ENCODE results near the gene KCNB1. TPM values are rescaled to one million over a fixed set of nuclear protein-coding genes. Genes with fewer than 3 reads are reported as not detected.

KCNB1 gene
- total and polyA plus RNA-seq, 4 donors = under 0.01 to 3.4 (median 1.4) TPM

- TF ChIP-seq GABPA (IDR thresholded peaks at IDR 0.05 in 1 of 2, conservative IDR thresholded peaks at IDR 0.05 in 1 of 2) = no peak
- TF ChIP-seq HNF4A (conservative IDR thresholded peaks at IDR 0.05) = no peak
- no peak for TF ChIP-seq MAX (IDR thresholded peaks at IDR 0.05)
- no peak for TF ChIP-seq EGR1 (IDR thresholded peaks at IDR 0.05; ENCODE audit: low read depth in 2 of 2)
- TF ChIP-seq ZBTB33 (IDR thresholded peaks at IDR 0.05) = no peak
- TF ChIP-seq RAD21 (IDR thresholded peaks at IDR 0.05) = no peak
- TF ChIP-seq NR2F2 (IDR thresholded peaks at IDR 0.05) = no peak
- TF ChIP-seq REST (IDR thresholded peaks at IDR 0.05) = no peak
- TF ChIP-seq TAF1 (conservative IDR thresholded peaks at IDR 0.05) = no peak
- no peak for TF ChIP-seq SP1 (IDR thresholded peaks at IDR 0.05)
- no peak for TF ChIP-seq HNF4G (IDR thresholded peaks at IDR 0.05)
- no peak for TF ChIP-seq JUND (IDR thresholded peaks at IDR 0.05)
- no peak for TF ChIP-seq YY1 (IDR thresholded peaks at IDR 0.05)
- TF ChIP-seq RXRA (IDR thresholded peaks at IDR 0.05) = no peak
- TF ChIP-seq CTCF (IDR thresholded peaks at IDR 0.05; ENCODE audit: low read depth, low read length, missing input control) = no peak
- TF ChIP-seq FOXA1 (IDR thresholded peaks at IDR 0.05) = no peak
- no peak for TF ChIP-seq ATF3 (IDR thresholded peaks at IDR 0.05)
- Histone ChIP-seq H3K9me3 (ENCODE audit: control insufficient read depth in 4 of 4, low read length in 3 of 4) (no peaks in the 10 kb centered on the region), H3K4me3 (ENCODE audit: low read depth in 1 of 3, low read length in 3 of 3) (no peak overlapping the region), H3K4me1 (ENCODE audit: control insufficient read depth in 4 of 4, insufficient read depth in 4 of 4, low read length in 3 of 4) (peaks cover 0 to 9% (median 3%) of the 10 kb centered on the region in 4 donors), H3K27ac (ENCODE audit: low read depth in 1 of 2, low read length in 2 of 2) (no peak overlapping the region), H3K27me3 (ENCODE audit: control insufficient read depth in 4 of 4, insufficient read depth in 4 of 4, low read length in 3 of 4) (no peaks in the 10 kb centered on the region), H3K9ac (ENCODE audit: low read depth in 1 of 2, low read length in 2 of 2) (no peak overlapping the region), H3K36me3 (ENCODE audit: control insufficient read depth in 4 of 4, insufficient read depth in 3 of 4, low read depth in 1 of 4, low read length in 3 of 4) (no peaks in the 10 kb centered on the region)
- no peak for DNase-seq (ENCODE audit: low spot score)
- 94% methylated on average over 6 of the region's 6 CpGs for WGBS
Measured at GRCh38 chr20:49422161-49422560, 60.3 kb downstream of the KCNB1 start.
